Kidney epithelial cell (primary cell): ENCODE results near the gene PRKAA1. TPM values are rescaled to one million over a fixed set of nuclear protein-coding genes. Genes with fewer than 3 reads are reported as not detected.
"Not testable (repeated sequence)": the region's sequence is repeated elsewhere in the genome, so short reads cannot be mapped to it uniquely, and the experiment has no call there.

ENCODE experiments used
- DNase-seq: peaks from one replicate; pipeline ENCODE4 v3.0.0-alpha.2; 2010; ENCODE audit warnings: low read depth
- H3K27me3 ChIP-seq: 2 replicates; pipeline ENCODE4 v1.6.0; 2011; ENCODE audit warnings: low read length; ENCODE audit not compliant: control insufficient read depth, insufficient read depth
- H3K36me3 ChIP-seq: 2 replicates; pipeline ENCODE4 v1.5.1; 2011; ENCODE audit warnings: low read length; ENCODE audit not compliant: control insufficient read depth, insufficient read depth
- H3K4me3 ChIP-seq: 2 replicates; pipeline ENCODE4 v1.5.1; 2011; ENCODE audit warnings: low read depth, mild to moderate bottlenecking, control low read depth, low read length
- total RNA-seq: library from RNA; depleted of rRNA; stranded (reverse); fragments of >200 nt; gene quantifications from 2 replicates; pipeline ENCODE4 v1.2.3, GENCODE V29; 2015
- TF ChIP-seq, protein P1 (sequence below): IDR thresholded peaks from 2 replicates; pipeline ENCODE4 v1.5.1; 2011; ENCODE audit warnings: mild to moderate bottlenecking, moderate library complexity, low read length, control low read depth, inconsistent platforms; ENCODE audit not compliant: insufficient read depth, poor library complexity, severe bottlenecking

PRKAA1 gene
- total RNA-seq, 1 donor from 2014 or later: 46.6 TPM

GRCh38 chr5:40801771-40802562 is 3.8 kb upstream of the PRKAA1 start:
- H3K27me3 ChIP-seq: no peaks in the 10 kb centered on the region
- no peak overlapping the region for H3K4me3 ChIP-seq
- no peak for DNase-seq
- TF ChIP-seq, protein P1, sequence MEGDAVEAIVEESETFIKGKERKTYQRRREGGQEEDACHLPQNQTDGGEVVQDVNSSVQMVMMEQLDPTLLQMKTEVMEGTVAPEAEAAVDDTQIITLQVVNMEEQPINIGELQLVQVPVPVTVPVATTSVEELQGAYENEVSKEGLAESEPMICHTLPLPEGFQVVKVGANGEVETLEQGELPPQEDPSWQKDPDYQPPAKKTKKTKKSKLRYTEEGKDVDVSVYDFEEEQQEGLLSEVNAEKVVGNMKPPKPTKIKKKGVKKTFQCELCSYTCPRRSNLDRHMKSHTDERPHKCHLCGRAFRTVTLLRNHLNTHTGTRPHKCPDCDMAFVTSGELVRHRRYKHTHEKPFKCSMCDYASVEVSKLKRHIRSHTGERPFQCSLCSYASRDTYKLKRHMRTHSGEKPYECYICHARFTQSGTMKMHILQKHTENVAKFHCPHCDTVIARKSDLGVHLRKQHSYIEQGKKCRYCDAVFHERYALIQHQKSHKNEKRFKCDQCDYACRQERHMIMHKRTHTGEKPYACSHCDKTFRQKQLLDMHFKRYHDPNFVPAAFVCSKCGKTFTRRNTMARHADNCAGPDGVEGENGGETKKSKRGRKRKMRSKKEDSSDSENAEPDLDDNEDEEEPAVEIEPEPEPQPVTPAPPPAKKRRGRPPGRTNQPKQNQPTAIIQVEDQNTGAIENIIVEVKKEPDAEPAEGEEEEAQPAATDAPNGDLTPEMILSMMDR: no peak
- no peaks in the 10 kb centered on the region for H3K36me3 ChIP-seq

DNA sequence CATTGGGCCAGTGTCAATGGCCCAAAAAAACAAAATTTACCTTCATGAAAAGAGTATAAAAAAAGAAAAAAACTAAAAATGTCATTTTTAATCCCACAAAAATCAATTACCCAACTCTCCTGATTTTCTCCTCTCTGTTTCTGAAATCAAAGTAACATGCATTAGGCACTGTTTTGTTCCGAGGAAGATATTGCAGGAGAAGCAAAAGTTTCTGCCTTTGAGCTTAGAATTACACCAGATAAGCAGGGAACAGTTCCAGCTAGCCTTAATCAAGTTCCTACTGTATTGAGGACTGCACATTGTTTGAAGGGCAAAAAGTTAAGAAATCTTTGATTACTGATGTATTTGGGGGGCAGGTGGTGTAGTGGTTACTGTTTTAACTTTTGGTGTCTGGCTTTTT is 1.1 kb upstream of the PRKAA1 start:
- DNase-seq: no peak
- no peaks in the 10 kb centered on the region for H3K36me3 ChIP-seq
- peak overlapping the region; percentile 75 for H3K4me3 ChIP-seq
- no peaks in the 10 kb centered on the region for H3K27me3 ChIP-seq
- TF ChIP-seq, protein P1: no peak

DNA sequence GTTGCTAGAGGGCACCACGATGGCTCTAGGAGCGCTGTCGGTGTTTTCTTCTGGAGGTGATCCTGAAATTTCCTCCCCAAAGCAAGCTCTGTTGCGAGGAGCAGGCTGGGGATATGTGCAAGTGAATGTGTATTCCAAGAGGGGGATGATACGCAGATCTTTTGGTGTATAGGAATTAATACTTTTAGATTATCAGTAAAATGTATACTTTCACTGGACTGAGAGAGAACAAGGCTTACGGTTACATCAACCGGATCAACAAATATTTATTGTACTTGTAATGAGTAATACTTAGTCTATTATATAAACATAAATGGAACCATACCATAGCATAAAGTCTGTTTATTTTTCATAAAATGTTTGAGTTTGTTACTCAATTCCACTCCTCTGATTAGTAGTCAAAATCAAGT is 632 bp upstream of the PRKAA1 start:
- H3K36me3 ChIP-seq: no peaks in the 10 kb centered on the region
- DNase-seq: peak; percentile 5
- peak overlapping the region; percentile 75 for H3K4me3 ChIP-seq
- no peaks in the 10 kb centered on the region for H3K27me3 ChIP-seq
- TF ChIP-seq, protein P1: no peak

DNA sequence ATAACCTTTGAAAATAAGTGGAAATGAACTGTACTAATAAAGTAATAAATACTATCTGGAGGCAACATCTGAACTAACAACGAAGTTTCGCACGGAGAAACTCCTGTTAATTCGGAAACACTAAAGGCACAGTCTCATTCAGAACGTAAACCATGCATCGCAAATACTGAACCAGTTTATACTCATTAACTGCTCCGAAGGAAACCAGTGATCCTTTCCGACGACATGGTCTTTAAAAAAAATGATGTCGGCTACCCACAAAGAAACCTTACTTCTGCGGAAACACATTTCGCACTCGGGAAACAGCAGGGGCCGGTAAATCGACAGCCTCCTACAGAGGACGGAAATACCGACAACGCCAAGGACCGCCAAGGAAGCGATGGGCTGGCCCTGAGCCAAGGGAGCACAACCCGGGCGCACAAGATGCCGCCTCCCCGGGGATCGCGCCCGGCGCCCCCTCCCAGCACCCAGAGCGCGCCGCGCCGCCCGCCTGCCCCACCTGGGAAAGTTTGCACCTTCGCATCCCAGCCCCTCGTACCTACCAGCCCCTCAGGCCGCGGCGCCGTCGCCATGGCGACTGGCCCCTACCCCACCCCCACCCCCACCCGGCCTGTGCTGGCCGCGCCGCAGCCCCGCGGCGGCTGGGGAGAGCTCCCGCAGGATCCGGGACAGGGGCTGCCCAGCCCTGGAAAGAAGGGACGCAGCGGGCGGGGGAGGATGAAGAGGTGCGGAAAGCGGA is 732 bp downstream of the PRKAA1 start:
- peak; percentile 5 for DNase-seq
- TF ChIP-seq, protein P1: no peak
- no peaks in the 10 kb centered on the region for H3K36me3 ChIP-seq

DNA sequence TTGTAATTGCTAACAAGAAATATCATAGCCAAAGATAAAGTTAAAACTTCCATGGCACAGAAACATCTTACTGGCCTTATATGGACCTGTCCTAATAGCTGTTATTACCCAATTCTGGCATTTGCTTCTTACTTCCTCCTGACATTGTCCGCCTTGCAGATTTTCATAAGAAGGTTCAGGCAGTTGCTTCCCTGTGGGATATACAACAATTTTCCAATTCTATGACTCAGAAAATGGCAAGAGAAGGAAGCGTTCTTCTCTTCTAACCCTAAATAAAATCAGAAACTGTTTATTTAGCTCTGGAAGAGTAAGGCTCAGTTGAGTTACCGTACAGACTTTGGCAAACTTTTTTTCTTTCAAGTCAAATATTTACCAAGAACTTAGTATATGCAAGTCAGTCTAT is 1.7 kb downstream of the PRKAA1 start:
- Histone ChIP-seq H3K27me3 (no peaks in the 10 kb centered on the region), H3K4me3 (peak overlapping the region; percentile 99), H3K36me3 (no peaks in the 10 kb centered on the region)
- no peak for DNase-seq
- TF ChIP-seq, protein P1: no peak

More for the DNA sequence above, 732 bp downstream of the PRKAA1 start:
- peak overlapping the region; percentile 99 for H3K4me3 ChIP-seq
- no peaks in the 10 kb centered on the region for H3K27me3 ChIP-seq

DNA sequence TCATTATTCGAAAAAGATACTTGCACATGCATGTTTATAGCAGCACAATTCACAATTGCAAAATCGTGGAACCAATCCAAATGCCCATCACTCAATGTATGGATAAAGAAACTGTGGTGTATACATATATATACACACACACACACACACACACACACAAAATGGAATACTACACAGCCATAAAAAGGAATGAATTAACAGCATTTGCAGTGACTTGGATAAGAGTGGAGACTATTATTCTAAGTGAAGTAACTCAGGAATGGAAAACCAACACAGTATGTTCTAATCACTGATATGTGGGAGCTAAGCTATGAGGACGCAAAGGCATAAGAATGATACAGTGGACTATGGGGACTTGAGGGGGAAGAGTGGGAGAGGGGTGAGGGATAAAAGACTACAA is 3.3 kb downstream of the PRKAA1 start:
- not testable (repeated sequence) for H3K4me3 ChIP-seq

DNA sequence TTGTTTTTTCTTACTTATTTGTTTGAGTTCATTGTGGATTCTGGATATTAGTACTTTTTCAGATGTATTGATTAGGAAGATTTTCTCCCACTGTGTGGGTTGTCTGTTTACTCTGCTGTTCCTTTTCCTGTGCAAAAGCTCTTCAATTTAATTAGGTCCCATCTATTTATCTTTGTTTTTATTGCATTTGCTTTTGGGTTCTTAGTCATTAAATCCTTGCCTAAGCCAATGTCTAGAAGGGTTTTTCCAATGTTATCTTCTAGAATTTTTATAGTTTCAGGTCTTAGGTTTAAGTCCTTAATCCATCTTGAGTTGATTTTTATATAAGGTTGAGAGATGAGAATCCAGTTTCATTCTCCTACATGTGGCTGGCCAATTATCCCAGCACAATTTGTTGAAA is 3.8 kb downstream of the PRKAA1 start:
- H3K4me3 ChIP-seq, H3K27me3 ChIP-seq, H3K36me3 ChIP-seq, DNase-seq: not testable (repeated sequence)

More for the DNA sequence above, 3.3 kb downstream of the PRKAA1 start:
- H3K36me3 ChIP-seq, DNase-seq, H3K27me3 ChIP-seq: not testable (repeated sequence)

GRCh38 chr5:40792691-40793090 is 5.5 kb downstream of the PRKAA1 start:
- DNase-seq, H3K27me3 ChIP-seq, H3K4me3 ChIP-seq, H3K36me3 ChIP-seq: not testable (repeated sequence)
